ENCODE measurements around the gene CADM2.
"Not testable (repeated sequence)": the region's sequence is repeated elsewhere in the genome, so short reads cannot be mapped to it uniquely, and the experiment has no call there.

Gene CADM2

GRCh38 chr3:84958495-84959469 lies at the start of gene CADM2:
Gene CADM2 (plus strand): TSS chr3:84958989.
- DNase-seq (ENCODE audit: low spot score) = peak; percentile 93

GRCh38 chr3:84918592-84918991 lies 40.2 kb upstream of the CADM2 start:
- not testable (repeated sequence) for DNase-seq (ENCODE audit: low spot score)

DNA sequence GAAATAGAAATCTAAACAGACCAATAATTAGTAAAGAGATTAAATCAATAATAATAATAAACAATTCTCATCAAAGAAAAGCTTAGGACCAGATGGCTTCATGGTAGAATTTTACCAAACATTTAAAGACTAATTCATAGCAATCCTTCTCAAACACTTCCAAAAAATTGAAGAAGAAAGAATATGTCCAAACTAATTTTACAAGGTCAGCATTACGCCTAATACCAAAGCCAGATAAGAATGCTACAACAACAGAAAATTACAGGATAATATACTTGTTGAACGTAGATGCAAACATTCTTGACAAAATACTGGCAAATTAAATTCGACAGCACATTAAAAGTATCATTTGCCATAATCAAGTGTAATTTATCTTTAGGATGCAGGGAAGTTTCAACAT lies 36.1 kb upstream of the CADM2 start:
- no peak for DNase-seq (ENCODE audit: low spot score)

GRCh38 chr3:84925571-84925970 lies 33.2 kb upstream of the CADM2 start:
- DNase-seq (ENCODE audit: low spot score) = no peak

DNA sequence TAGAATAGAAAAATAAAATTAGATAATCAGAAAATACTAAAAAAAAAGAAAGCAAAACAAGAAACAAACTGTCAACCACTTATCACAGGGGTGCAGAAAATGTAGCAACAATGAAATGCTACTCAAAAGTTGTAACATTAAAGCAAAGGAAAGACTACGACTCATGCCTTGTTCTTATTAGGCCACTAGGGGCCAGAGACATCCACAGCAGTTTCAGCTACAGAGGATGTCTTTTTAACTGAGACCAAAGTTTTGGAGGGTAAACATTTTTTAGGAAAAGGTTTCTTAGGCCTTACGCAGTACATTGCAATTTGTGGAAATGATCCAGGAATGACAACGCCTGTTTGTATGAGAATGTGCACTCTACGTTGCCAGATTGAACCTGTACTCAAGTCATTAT lies 15.4 kb upstream of the CADM2 start:
- no peak for DNase-seq (ENCODE audit: low spot score)

DNA sequence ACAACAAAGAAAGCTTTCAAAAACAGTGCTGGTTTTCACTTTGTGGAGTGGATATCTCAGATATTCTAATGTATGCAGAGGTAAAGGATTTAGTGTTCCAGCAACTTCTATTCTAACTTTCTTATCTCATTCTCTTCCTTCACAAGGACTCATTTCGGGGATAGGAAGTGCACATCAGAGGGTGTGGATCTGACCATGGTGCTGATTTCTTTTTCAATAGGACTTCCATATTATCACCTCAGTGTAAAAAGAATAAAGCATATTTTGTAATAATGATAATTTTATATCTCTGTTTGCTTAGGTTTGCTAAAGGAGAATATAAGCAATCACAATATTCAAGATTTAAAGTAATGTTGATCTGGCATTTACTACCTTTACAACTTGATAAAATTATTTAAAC lies 12.5 kb upstream of the CADM2 start:
- no peak for DNase-seq (ENCODE audit: low spot score)

DNA sequence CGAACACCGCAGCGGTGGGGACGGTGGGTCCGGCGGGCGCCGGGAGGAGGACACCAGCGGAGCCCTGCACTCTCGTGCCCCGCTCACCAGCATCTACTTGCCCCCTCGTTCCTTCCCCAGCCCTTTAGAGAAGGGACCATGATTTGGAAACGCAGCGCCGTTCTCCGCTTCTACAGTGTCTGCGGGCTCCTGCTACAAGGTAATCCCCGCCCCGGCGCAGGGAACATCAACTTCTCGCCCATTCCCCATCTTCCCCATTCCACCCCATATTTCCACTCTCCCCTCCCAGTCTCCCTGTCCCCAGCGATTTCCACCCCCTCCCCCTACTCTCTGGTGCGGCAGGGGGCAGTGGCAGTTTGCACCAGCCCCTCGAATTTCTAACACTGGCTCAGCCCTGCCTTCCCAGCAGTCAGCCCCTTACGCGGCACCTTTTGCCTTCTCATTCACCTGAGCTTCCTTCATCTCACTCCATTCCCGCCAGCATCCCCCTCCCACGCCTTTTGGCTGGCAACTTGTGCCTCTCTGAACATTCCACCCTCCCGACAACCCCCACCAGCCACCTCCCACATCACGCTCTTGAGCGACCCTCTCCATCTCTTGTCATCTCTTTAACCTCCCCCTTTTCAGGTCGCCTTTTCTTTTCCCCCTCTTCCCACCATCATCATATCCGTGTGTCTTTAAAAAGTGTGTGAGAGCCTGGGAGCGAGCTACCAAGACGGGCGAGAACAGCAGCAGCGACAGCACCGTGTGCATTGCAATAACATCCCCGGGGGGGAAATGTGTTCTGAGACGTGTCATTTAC lies 882 bp downstream of the CADM2 start:
- no peak for DNase-seq (ENCODE audit: low spot score)

- DNase-seq (ENCODE audit: low spot score) = no peak
These were observed 1.8 kb downstream of the CADM2 start for GRCh38 chr3:84960581-84960980.

DNA sequence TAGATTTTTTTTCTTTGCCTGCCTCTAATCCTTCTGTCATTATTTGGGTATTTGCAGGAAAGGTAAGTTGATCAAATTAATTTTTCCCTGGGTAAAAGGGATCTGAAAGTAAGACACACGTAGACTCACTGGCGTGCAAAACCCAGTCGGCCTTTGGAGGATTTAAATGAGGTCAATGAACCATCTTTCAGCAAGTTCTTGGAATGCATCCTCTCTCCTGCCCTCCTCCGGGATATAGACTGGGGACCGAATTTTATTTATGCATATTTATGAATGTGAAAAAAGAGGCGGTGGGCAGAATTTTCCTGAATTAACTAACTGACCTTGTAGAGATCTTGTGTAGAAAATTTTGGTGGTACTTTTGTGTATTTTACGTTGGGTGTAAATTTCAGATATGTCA lies 2.2 kb downstream of the CADM2 start:
- DNase-seq (ENCODE audit: low spot score) = no peak

- no peak for DNase-seq (ENCODE audit: low spot score)
These were observed 2.9 kb downstream of the CADM2 start for GRCh38 chr3:84961521-84962255.

GRCh38 chr3:84962415-84962814 lies 3.6 kb downstream of the CADM2 start:
- DNase-seq (ENCODE audit: low spot score) = no peak

DNA sequence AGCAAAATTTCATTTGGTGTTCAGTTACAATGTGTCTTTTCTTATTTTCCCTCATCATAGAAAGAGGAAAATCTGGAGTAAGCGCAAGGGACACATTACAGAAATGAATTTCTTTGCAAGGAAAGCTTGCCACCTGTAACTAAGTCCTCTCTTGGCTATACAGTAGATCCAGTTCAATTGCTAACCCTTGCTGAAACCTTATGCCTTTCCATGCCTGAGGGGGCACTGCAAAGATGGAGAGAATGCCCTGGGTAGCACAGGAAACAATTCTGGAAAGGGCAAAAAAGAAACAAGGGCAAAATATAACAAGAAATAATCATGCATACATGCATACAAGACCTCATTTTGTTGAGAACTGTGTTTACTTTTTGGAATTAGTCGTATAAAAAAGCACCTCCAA lies 4.3 kb downstream of the CADM2 start:
- DNase-seq (ENCODE audit: low spot score) = no peak

DNA sequence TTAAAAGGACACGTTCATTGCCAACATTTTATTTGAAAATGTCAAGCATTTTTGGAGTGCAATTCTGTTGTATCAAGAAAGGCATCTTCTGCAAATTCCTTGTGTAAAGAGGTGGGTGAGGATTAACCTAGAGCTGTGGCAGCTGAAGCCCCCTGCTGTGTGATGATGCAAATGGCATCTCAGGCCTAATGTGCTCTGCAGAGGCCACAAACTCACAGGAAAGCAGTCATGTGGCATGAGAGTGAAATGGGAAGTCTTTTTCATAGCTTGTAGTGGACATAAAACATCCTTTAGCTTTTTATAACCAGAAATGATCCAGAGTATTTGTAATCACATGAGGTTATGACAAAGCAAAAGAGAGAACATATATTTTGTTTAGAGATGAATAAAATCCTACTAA lies 6.4 kb downstream of the CADM2 start:
- no peak for DNase-seq (ENCODE audit: low spot score)

DNA sequence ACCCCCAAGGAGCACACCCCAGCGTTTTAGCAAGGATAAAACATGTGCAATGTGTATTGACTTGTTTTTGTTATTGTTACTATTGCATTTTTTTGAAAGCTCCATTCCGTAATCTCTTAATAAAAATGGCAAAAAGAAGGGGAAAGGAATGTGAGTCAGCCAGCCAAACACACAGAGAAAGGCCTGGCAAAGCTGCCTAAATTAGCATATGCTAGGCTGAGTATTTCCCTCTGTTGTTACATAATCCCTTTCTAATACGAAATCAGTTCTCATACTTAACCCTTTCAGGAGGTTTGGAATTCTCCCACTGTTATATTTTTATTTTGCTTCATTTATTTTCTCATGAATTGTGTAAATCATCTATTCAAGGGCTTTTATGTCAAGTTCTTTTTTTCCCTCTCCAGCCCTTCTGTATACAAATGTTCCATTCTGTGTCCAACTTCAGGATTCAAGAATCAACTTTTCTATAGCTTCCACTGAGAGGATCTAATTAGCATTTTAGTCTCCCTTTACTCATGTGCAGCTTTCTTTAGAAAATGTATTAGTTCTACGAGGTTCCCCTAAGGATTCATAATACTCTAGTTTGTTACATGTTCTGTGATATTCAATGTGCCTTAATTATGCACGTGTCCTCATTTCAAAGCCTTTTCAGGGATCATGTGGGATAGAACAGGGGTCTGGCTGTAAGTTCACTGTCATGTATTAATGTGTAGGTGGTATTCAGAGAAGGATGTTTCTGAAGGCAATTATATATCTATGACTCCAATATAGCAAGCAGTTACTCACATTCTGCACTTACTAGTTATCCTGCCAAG lies 9.2 kb downstream of the CADM2 start:
- no peak for DNase-seq (ENCODE audit: low spot score)

GRCh38 chr3:84968701-84969235 lies 10.0 kb downstream of the CADM2 start:
- no peak for DNase-seq (ENCODE audit: low spot score)

GRCh38 chr3:84974347-84974746 lies 15.6 kb downstream of the CADM2 start:
- no peak for DNase-seq (ENCODE audit: low spot score)

DNA sequence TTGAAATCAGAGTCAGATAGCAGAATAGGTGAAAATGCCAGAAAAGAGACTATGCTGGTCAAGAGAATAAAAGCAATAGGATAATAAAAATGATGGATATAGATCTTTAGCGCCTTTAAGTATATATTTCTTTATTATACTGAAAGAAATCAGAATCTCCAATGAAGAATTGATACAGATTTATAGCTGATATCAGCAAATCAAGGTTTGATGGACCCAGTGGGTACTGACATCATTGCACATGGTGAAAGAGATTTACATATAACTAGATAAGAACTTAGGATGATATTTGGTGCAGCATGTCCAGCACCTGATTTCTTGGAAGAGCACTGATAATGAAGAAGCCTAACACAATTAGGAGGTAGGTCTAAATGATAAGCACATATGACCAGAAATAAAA lies 18.2 kb downstream of the CADM2 start:
- no peak for DNase-seq (ENCODE audit: low spot score)

DNA sequence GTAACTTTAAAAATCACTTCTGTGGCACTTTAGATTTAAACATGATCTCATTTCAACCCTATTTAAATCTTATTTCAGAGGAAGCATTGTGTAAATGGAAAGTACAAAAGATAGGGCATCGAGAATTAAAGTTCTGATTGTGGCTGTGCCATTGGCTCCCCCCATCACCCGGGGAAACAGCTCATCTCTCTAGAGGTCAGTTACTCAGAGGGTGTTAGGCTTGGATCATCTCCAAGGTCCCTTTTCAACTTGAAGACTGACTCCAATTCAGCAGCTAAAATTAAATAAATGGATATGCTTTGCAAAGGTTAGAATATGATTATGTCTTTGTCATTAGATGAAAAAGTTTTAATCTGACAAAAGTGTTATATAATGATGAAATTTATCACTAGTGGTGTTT lies 20.1 kb downstream of the CADM2 start:
- no peak for DNase-seq (ENCODE audit: low spot score)

GRCh38 chr3:84980011-84980410 lies 21.2 kb downstream of the CADM2 start:
- no peak for DNase-seq (ENCODE audit: low spot score)

- DNase-seq (ENCODE audit: low spot score) = no peak
These were observed 21.7 kb downstream of the CADM2 start for GRCh38 chr3:84980456-84980855.

DNA sequence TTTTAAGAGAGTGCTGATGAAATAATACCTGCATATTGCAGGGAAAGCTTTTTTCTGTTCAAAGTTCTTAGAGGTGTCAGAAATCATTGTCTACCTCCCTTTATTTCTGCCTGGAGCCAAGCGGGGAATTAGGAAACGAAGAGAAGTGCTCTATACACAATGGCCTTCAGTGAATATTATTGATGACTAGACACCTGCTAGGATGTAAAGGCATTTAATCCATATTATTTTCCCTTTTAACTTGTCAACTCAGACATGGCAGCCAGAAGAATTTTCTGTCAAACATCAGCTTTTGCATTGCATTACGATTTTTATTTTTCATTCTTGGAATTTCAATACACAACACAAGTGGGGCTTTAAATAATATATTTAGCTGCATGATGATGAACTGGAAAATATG lies 24.7 kb downstream of the CADM2 start:
- DNase-seq (ENCODE audit: low spot score) = no peak

Measured in AG08396 (cell line).